ENCODE data around the gene PKN2.

Gene PKN2

DNA sequence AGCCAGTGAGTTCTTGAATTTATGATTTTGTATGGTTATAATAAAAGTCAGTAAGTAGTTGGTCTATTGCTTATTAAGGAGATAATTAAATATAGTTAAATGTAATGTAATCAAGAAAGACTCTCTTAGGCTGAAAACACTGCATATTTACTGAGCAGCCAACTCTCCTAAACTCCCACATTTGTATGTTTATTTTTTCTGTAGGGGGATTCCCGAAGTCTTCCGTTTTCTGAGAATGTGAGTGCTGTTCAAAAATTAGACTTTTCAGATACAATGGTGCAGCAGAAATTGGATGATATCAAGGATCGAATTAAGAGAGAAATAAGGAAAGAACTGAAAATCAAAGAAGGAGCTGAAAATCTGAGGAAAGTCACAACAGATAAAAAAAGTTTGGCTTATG, 56.7 kb downstream of the PKN2 start:
- H3K4me3 ChIP-seq (ENCODE audit: low read length) = no peak overlapping the region
- peaks cover 26% of the 10 kb centered on the region for H3K4me1 ChIP-seq (ENCODE audit: control insufficient read depth, insufficient read depth, low read length)
- no peaks in the 10 kb centered on the region for H3K36me3 ChIP-seq (ENCODE audit: control insufficient read depth, insufficient read depth, low read length)
- H3K9ac ChIP-seq (ENCODE audit: low read length) = no peak overlapping the region
- no peaks in the 10 kb centered on the region for H3K27me3 ChIP-seq (ENCODE audit: control insufficient read depth, insufficient read depth, low read length)
- H3K9me3 ChIP-seq (ENCODE audit: control insufficient read depth, low read length) = no peaks in the 10 kb centered on the region

GRCh38 chr1:88741413-88741812, 57.3 kb downstream of the PKN2 start:
- Histone ChIP-seq H3K4me3 (ENCODE audit: low read length) (no peak overlapping the region), H3K36me3 (ENCODE audit: control insufficient read depth, insufficient read depth, low read length) (no peaks in the 10 kb centered on the region), H3K9ac (ENCODE audit: low read length) (no peak overlapping the region), H3K4me1 (ENCODE audit: control insufficient read depth, insufficient read depth, low read length) (peaks cover 25% of the 10 kb centered on the region), H3K27me3 (ENCODE audit: control insufficient read depth, insufficient read depth, low read length) (no peaks in the 10 kb centered on the region), H3K9me3 (ENCODE audit: control insufficient read depth, low read length) (no peaks in the 10 kb centered on the region)

- H3K9me3 ChIP-seq (ENCODE audit: control insufficient read depth, low read length) = no peaks in the 10 kb centered on the region
- no peak overlapping the region for H3K9ac ChIP-seq (ENCODE audit: low read length)
- no peak overlapping the region for H3K4me3 ChIP-seq (ENCODE audit: low read length)
- H3K36me3 ChIP-seq (ENCODE audit: control insufficient read depth, insufficient read depth, low read length) = no peaks in the 10 kb centered on the region
- no peaks in the 10 kb centered on the region for H3K27me3 ChIP-seq (ENCODE audit: control insufficient read depth, insufficient read depth, low read length)
- H3K4me1 ChIP-seq (ENCODE audit: control insufficient read depth, insufficient read depth, low read length) = peaks cover 14% of the 10 kb centered on the region
Observed at GRCh38 chr1:88742531-88742930, 58.5 kb downstream of the PKN2 start.

GRCh38 chr1:88744142-88744541, 60.1 kb downstream of the PKN2 start:
- no peaks in the 10 kb centered on the region for H3K9me3 ChIP-seq (ENCODE audit: control insufficient read depth, low read length)
- H3K4me1 ChIP-seq (ENCODE audit: control insufficient read depth, insufficient read depth, low read length) = peaks cover 3% of the 10 kb centered on the region
- no peak overlapping the region for H3K9ac ChIP-seq (ENCODE audit: low read length)
- H3K36me3 ChIP-seq (ENCODE audit: control insufficient read depth, insufficient read depth, low read length) = no peaks in the 10 kb centered on the region
- H3K27me3 ChIP-seq (ENCODE audit: control insufficient read depth, insufficient read depth, low read length) = no peaks in the 10 kb centered on the region
- no peak overlapping the region for H3K4me3 ChIP-seq (ENCODE audit: low read length)

GRCh38 chr1:88746916-88747315, 62.8 kb downstream of the PKN2 start:
- no peaks in the 10 kb centered on the region for H3K27me3 ChIP-seq (ENCODE audit: control insufficient read depth, insufficient read depth, low read length)
- no peaks in the 10 kb centered on the region for H3K9me3 ChIP-seq (ENCODE audit: control insufficient read depth, low read length)
- H3K4me3 ChIP-seq (ENCODE audit: low read length) = no peak overlapping the region
- H3K4me1 ChIP-seq (ENCODE audit: control insufficient read depth, insufficient read depth, low read length) = no peaks in the 10 kb centered on the region
- no peak overlapping the region for H3K9ac ChIP-seq (ENCODE audit: low read length)
- no peaks in the 10 kb centered on the region for H3K36me3 ChIP-seq (ENCODE audit: control insufficient read depth, insufficient read depth, low read length)

- Histone ChIP-seq H3K4me1 (ENCODE audit: control insufficient read depth, insufficient read depth, low read length) (no peaks in the 10 kb centered on the region), H3K27me3 (ENCODE audit: control insufficient read depth, insufficient read depth, low read length) (no peaks in the 10 kb centered on the region), H3K36me3 (ENCODE audit: control insufficient read depth, insufficient read depth, low read length) (no peaks in the 10 kb centered on the region), H3K9me3 (ENCODE audit: control insufficient read depth, low read length) (no peaks in the 10 kb centered on the region), H3K9ac (ENCODE audit: low read length) (no peak overlapping the region), H3K4me3 (ENCODE audit: low read length) (no peak overlapping the region)
Observed at GRCh38 chr1:88751714-88752113, 67.6 kb downstream of the PKN2 start.

GRCh38 chr1:88753506-88753905, 69.4 kb downstream of the PKN2 start:
- Histone ChIP-seq H3K4me1 (ENCODE audit: control insufficient read depth, insufficient read depth, low read length) (no peaks in the 10 kb centered on the region), H3K27me3 (ENCODE audit: control insufficient read depth, insufficient read depth, low read length) (no peaks in the 10 kb centered on the region), H3K9ac (ENCODE audit: low read length) (no peak overlapping the region), H3K9me3 (ENCODE audit: control insufficient read depth, low read length) (no peaks in the 10 kb centered on the region), H3K4me3 (ENCODE audit: low read length) (no peak overlapping the region), H3K36me3 (ENCODE audit: control insufficient read depth, insufficient read depth, low read length) (no peaks in the 10 kb centered on the region)

DNA sequence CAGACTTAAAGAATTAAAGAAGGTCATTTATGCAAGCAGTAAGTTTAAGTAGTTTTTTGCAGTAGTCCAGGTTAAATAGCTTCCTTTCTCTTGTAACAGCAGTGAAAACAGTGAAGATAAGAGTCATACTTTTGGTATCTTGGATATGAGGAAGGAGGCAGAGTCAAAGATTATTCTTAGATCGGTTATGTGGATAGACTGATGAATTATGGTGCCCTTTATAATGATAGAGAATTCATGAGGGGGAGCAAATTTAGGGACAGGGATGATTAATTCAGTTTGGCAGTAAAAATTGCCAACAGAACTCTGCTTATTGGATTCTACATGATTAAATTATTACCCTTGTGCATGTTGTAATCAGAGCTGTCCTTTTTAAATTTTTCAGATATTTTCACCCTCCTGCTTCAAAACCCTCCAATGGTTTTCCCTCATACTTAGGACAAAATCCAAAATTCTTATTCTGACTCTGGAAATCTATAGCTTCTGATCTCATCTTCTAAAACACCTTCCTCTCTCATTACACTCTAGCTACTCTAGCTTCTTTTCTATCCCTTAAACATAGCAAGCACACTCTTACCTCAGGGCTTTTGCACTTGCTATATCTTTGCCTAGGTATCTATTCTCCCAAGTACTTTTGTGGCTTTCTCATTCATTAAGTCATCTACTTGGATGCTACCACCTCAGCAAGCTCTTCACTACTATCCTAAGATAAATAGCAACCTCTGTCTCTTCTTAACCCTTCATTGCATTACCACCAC, 79.8 kb downstream of the PKN2 start:
- no peak overlapping the region for H3K9ac ChIP-seq (ENCODE audit: low read length)
- no peak overlapping the region for H3K4me3 ChIP-seq (ENCODE audit: low read length)
- peaks cover 10% of the 10 kb centered on the region for H3K4me1 ChIP-seq (ENCODE audit: control insufficient read depth, insufficient read depth, low read length)
- no peaks in the 10 kb centered on the region for H3K36me3 ChIP-seq (ENCODE audit: control insufficient read depth, insufficient read depth, low read length)
- no peaks in the 10 kb centered on the region for H3K9me3 ChIP-seq (ENCODE audit: control insufficient read depth, low read length)
- H3K27me3 ChIP-seq (ENCODE audit: control insufficient read depth, insufficient read depth, low read length) = no peaks in the 10 kb centered on the region

DNA sequence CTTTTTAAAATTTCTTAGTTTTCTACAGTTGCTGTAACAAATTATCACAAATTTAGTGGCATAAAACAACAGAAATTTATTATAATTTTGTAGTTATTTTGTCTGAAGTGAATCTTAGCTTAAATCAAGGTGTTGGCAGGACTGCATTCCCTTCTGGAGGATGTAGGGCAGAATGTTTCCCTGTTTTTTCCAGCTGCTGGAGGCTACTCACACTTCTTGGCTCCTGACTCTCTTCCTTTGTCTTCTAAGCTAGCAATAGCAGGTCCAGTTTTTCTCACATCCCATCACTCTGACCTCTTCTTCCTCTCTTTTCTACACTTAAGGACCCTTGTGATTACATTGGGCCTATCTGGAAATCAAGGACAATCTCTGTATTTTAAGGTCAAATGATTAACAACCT, 84.1 kb downstream of the PKN2 start:
- Histone ChIP-seq H3K9me3 (ENCODE audit: control insufficient read depth, low read length) (no peaks in the 10 kb centered on the region), H3K4me3 (ENCODE audit: low read length) (no peak overlapping the region), H3K4me1 (ENCODE audit: control insufficient read depth, insufficient read depth, low read length) (peaks cover 16% of the 10 kb centered on the region), H3K36me3 (ENCODE audit: control insufficient read depth, insufficient read depth, low read length) (no peaks in the 10 kb centered on the region), H3K27me3 (ENCODE audit: control insufficient read depth, insufficient read depth, low read length) (no peaks in the 10 kb centered on the region), H3K9ac (ENCODE audit: low read length) (peak overlapping the region; percentile 41)

GRCh38 chr1:88768816-88769215, 84.7 kb downstream of the PKN2 start:
- Histone ChIP-seq H3K9ac (ENCODE audit: low read length) (peak overlapping the region; percentile 41), H3K4me3 (ENCODE audit: low read length) (no peak overlapping the region), H3K27me3 (ENCODE audit: control insufficient read depth, insufficient read depth, low read length) (no peaks in the 10 kb centered on the region), H3K4me1 (ENCODE audit: control insufficient read depth, insufficient read depth, low read length) (peaks cover 19% of the 10 kb centered on the region), H3K9me3 (ENCODE audit: control insufficient read depth, low read length) (no peaks in the 10 kb centered on the region), H3K36me3 (ENCODE audit: control insufficient read depth, insufficient read depth, low read length) (no peaks in the 10 kb centered on the region)

DNA sequence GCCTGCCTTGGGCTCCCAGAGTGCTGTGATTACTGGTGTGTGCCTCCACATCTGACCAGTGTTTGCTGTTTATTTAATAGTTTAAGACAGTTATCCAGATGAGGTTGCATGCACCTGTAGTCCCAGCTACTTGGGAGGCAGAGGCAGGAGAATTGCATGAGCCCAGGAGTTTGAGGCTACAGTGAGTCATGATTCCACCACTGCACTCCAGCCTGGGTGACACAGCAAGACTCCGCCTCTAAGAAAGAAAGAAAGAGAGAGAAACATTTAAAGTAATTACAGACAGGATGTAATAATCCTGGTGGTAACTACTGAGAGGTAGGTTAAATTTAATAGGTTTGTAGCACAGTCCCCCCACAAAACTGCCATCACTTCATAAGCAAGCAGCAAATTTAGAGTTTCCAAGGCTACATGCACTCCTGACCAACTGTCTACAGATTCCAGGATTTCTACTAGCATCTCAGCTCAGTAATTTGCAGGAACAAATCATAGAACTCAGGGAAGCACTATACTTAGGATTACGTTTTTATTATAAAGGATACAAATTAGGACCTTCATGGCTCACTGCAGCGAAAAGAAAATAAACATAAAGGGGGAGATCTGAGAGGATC, 89.6 kb downstream of the PKN2 start:
- Histone ChIP-seq H3K27me3 (ENCODE audit: control insufficient read depth, insufficient read depth, low read length) (no peaks in the 10 kb centered on the region), H3K9ac (ENCODE audit: low read length) (peak overlapping the region; percentile 61), H3K4me3 (ENCODE audit: low read length) (no peak overlapping the region), H3K9me3 (ENCODE audit: control insufficient read depth, low read length) (no peaks in the 10 kb centered on the region), H3K4me1 (ENCODE audit: control insufficient read depth, insufficient read depth, low read length) (peaks cover 24% of the 10 kb centered on the region), H3K36me3 (ENCODE audit: control insufficient read depth, insufficient read depth, low read length) (peaks cover 5% of the 10 kb centered on the region)

- peaks cover 19% of the 10 kb centered on the region for H3K4me1 ChIP-seq (ENCODE audit: control insufficient read depth, insufficient read depth, low read length)
- no peak overlapping the region for H3K4me3 ChIP-seq (ENCODE audit: low read length)
- no peaks in the 10 kb centered on the region for H3K27me3 ChIP-seq (ENCODE audit: control insufficient read depth, insufficient read depth, low read length)
- H3K36me3 ChIP-seq (ENCODE audit: control insufficient read depth, insufficient read depth, low read length) = peaks cover 5% of the 10 kb centered on the region
- no peaks in the 10 kb centered on the region for H3K9me3 ChIP-seq (ENCODE audit: control insufficient read depth, low read length)
- H3K9ac ChIP-seq (ENCODE audit: low read length) = peak overlapping the region; percentile 61
Observed at GRCh38 chr1:88774151-88774556, 90.1 kb downstream of the PKN2 start.

All from mucosa of stomach (tissue), 1 donor.